Mucosa of rectum (tissue), 2 donors: ENCODE data around the gene GAS6.

ENCODE experiments used
- H3K27ac ChIP-seq, 2 donors: one replicate each; pipeline ENCODE4 v1.7.0; 2013; ENCODE audit warnings: inconsistent platforms in 2 of 2, low read depth in 2 of 2, low read length in 2 of 2
- H3K27me3 ChIP-seq, 2 donors: one replicate each; pipeline ENCODE4 v1.7.0; 2013; ENCODE audit warnings: low read length in 2 of 2; ENCODE audit not compliant: control insufficient read depth in 2 of 2, insufficient read depth in 2 of 2
- H3K36me3 ChIP-seq, 2 donors: one replicate each; pipeline ENCODE4 v1.7.0; 2013; ENCODE audit warnings: low read length in 2 of 2; ENCODE audit not compliant: control insufficient read depth in 2 of 2, insufficient read depth in 2 of 2
- H3K4me1 ChIP-seq, 2 donors: one replicate each; pipeline ENCODE4 v1.7.0; 2013; ENCODE audit warnings: low read length in 2 of 2, mild to moderate bottlenecking in 1 of 2; ENCODE audit not compliant: control insufficient read depth in 2 of 2, insufficient read depth in 2 of 2
- H3K4me3 ChIP-seq, 2 donors: one replicate each; pipeline ENCODE4 v1.7.0; 2013; ENCODE audit warnings: low read length in 2 of 2
- H3K9ac ChIP-seq, 2 donors: one replicate each; pipeline ENCODE4 v1.7.0; 2013; ENCODE audit warnings: low read length in 2 of 2, low read depth in 1 of 2, mild to moderate bottlenecking in 1 of 2
- H3K9me3 ChIP-seq, 2 donors: one replicate each; pipeline ENCODE4 v1.7.0; 2013; ENCODE audit warnings: low read length in 2 of 2; ENCODE audit not compliant: control insufficient read depth in 2 of 2
- donor health status: healthy.
- donor health status: Normal muscosa, but diverticular disease.

The GAS6 gene

GRCh38 chr13:113775451-113776145 lies 88.3 kb downstream of the GAS6 start:
- no peaks in the 10 kb centered on the region for H3K4me1 ChIP-seq
- no peaks in the 10 kb centered on the region for H3K9me3 ChIP-seq
- H3K27me3 ChIP-seq = peaks cover 0 to 4% of the 10 kb centered on the region in 2 donors
- H3K4me3 ChIP-seq = no peak overlapping the region
- H3K9ac ChIP-seq = no peak overlapping the region
- no peak overlapping the region for H3K27ac ChIP-seq
- no peaks in the 10 kb centered on the region for H3K36me3 ChIP-seq

GRCh38 chr13:113774177-113775107 lies 89.4 kb downstream of the GAS6 start:
- H3K4me1 ChIP-seq = no peaks in the 10 kb centered on the region
- no peak overlapping the region for H3K4me3 ChIP-seq
- H3K36me3 ChIP-seq = no peaks in the 10 kb centered on the region
- H3K27ac ChIP-seq = no peak overlapping the region
- no peaks in the 10 kb centered on the region for H3K9me3 ChIP-seq
- H3K9ac ChIP-seq = no peak overlapping the region
- peaks cover 0 to 4% of the 10 kb centered on the region in 2 donors for H3K27me3 ChIP-seq

GRCh38 chr13:113771709-113772331 lies 92.1 kb downstream of the GAS6 start:
- H3K4me3 ChIP-seq = no peak overlapping the region
- no peaks in the 10 kb centered on the region for H3K4me1 ChIP-seq
- H3K36me3 ChIP-seq = no peaks in the 10 kb centered on the region
- H3K27me3 ChIP-seq = no peaks in the 10 kb centered on the region
- no peak overlapping the region for H3K27ac ChIP-seq
- H3K9ac ChIP-seq = no peak overlapping the region
- H3K9me3 ChIP-seq = no peaks in the 10 kb centered on the region

- no peaks in the 10 kb centered on the region for H3K36me3 ChIP-seq
- no peak overlapping the region for H3K27ac ChIP-seq
- H3K9ac ChIP-seq = no peak overlapping the region
- H3K4me1 ChIP-seq = no peaks in the 10 kb centered on the region
- no peaks in the 10 kb centered on the region for H3K27me3 ChIP-seq
- H3K9me3 ChIP-seq = no peaks in the 10 kb centered on the region
- no peak overlapping the region for H3K4me3 ChIP-seq
These were observed 92.9 kb downstream of the GAS6 start for GRCh38 chr13:113770937-113771336.
